AG09319 (cell line): ENCODE measurements around the gene BHLHA9.

Experiments used
- DNase-seq: peaks from one replicate; pipeline ENCODE4 v3.0.0-alpha.2; 2010; ENCODE audit warnings: low read depth; ENCODE audit errors: extremely low read depth
- TF ChIP-seq, protein P1 (sequence below): IDR thresholded peaks from 2 replicates; pipeline ENCODE4 v1.5.1; 2011; ENCODE audit warnings: low read depth, mild to moderate bottlenecking, inconsistent platforms, low read length, moderate library complexity

Gene BHLHA9

DNA sequence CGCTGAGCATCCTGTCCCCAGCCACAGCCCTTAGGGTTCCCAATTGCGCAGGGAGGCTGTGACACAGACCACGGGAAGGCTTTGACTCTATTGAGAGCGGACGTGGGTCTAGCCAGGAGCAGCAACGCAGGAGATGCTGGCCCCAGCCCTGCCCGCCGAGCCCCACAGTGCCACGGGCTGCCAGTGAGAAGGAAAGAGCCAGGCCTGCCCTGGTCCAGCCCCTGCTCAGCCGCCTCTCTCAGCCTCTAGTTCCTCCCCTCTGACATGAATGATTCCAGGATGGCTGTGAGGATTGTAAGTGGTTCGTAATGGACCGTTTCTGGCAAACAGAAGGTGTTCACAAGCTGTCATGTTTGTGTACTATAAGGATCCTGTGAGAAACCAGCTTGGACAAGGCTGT lies 2.5 kb downstream of the BHLHA9 start:
- TF ChIP-seq, protein P1, sequence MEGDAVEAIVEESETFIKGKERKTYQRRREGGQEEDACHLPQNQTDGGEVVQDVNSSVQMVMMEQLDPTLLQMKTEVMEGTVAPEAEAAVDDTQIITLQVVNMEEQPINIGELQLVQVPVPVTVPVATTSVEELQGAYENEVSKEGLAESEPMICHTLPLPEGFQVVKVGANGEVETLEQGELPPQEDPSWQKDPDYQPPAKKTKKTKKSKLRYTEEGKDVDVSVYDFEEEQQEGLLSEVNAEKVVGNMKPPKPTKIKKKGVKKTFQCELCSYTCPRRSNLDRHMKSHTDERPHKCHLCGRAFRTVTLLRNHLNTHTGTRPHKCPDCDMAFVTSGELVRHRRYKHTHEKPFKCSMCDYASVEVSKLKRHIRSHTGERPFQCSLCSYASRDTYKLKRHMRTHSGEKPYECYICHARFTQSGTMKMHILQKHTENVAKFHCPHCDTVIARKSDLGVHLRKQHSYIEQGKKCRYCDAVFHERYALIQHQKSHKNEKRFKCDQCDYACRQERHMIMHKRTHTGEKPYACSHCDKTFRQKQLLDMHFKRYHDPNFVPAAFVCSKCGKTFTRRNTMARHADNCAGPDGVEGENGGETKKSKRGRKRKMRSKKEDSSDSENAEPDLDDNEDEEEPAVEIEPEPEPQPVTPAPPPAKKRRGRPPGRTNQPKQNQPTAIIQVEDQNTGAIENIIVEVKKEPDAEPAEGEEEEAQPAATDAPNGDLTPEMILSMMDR, result no peak
- no peak for DNase-seq

DNA sequence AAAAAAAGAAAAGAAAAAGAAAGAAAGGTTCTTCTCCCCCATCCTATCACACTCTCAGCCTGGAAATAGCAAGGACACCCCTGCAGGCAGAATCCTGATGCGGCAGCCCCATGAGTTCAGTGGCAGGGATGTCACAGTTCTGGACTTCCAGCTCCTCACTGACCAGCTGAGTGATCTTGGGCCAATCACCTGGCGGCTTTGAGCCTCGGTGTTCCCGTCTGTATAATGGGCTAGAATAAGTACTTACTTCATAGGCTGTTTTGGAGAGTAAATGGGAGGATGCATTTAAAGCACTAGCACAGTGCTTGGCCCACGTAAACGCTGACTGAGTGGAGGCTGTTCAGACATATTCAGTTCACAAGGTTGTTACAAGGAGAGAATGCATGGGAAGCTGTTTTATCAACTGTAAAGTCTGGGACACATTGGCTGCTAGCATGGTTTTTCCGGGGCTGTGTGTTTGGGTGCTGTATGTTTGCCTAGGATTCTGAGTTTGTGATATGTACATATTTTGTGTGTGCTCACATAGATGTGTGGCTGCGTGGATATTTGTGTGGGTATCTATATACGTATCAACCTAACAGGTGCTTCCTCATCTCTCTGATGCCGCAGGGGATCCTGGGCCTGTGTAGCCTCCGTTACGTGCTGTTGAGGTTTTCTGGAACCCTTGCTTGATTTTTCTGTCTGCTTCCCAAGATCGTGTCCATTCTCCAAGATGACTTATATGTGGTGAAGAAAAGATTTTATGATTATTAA lies 3.4 kb downstream of the BHLHA9 start:
- TF ChIP-seq, protein P1, result no peak
- no peak for DNase-seq

DNA sequence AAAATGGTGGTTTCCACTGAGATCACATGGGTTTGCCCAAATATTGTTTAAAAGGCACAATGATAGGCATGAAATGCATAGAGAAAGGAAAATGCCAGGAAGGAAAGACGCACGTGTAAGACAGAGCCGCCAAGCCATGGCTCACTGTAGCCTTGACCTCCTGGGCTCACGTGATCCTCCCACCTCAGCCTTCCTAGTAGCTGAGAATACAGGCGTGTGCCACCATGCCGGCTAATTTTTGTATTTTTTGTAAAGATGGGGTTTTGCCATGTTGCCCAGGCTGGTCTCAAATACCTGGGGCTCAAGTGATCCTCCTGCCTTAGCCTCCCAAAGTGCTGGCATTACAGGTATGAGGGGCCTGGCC lies 4.0 kb downstream of the BHLHA9 start:
- no peak for DNase-seq
- TF ChIP-seq, protein P1, result no peak

DNA sequence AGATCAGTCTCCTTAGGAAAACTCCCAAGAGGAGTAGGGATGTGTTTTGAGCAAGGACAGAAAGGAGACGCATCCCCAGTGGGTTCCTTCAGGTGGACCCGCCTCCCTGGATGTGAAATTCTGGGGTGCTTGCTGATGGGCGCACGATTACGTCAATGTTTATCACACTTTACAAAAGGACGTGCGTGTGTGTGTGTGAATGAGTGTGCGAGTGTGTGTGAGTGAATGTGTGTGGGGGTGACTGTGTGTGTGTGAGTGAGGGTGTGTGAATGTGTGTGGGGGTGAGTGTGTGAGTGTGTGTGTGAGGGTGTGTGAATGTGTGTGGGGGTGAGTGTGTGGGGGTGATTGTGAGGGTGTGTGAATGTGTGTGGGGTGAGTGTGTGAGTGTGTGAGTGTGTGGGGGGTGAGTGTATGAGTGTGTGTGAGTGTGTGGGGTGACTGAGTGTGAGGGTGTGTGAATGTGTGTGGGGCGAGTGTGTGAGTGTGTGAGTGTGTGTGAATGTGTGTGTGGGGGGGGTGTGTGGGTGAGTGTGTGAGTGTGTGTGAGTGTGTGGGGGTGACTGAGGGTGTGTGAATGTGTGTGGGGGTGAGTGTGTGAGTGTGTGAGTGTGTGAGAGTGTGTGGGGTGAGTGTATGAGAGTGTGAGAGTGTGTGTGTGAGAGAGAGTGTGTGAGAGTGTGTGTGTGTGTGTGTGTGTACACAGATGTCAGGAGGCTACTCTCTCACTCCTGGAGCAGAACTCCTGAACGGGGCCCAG lies 5.1 kb downstream of the BHLHA9 start:
- TF ChIP-seq, protein P1, result no peak
- DNase-seq, result no peak

DNA sequence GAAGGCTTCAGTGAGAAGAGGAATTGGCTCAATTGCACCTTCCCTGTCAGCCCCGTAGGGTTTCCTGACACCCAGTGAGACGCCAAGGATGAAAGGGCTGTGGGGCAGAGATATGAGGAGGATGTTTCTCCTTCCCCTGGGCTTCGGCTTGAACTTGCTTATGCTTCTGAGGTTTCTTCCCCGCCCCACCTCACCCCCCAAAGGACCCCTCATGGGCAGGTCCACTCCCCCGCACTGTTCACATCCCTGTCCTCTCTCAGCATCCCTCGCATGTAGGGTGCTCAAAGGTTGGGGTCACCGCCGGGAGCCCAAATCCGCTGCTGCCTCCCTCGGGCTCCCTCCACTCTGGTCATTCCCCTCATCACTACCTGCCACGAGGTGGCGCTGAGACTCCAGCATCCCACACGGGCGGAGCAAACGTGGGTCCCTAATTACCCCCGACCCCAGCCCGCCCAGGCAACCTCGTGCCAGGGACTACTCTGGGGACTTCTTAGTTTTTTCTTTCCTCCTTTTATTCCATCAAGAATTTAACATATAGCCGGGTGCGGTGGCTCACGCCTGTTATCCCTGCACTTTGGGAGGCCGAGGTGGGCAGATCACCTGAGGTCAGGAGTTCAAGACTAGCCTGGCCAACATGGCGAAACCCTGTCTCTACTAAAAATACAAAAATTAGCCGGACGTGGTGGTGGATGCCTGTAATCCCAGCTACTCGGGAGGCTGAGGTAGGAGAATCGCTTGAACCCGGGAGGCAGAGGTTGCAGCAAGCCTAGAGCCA lies 5.9 kb downstream of the BHLHA9 start:
- no peak for DNase-seq
- TF ChIP-seq, protein P1, result peak; percentile 88

DNA sequence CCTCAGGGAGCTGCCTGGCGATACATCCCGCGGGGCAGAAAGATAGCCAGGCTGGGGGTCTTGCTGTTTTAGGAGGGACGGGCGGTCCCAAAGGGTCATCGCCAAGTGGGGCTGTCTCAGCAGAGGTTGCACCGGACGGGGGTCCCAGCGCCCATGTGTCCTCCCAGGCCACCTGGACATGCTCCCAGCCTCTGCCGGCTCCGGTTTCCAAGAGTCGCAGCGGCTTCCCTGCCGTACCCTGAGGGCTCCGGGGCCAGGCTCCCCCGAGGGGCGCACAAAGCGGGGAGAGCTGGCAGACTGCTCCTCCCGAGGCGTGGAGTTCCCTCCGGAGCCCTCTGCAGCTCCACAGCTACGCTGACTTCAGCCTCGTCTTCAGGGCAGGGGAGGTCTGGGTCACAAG lies 10.4 kb downstream of the BHLHA9 start:
- DNase-seq, result no peak
- TF ChIP-seq, protein P1, result no peak
